Smooth muscle cell of the brain vasculature (primary cell): ENCODE measurements around the gene MIER2.

ENCODE experiments used
- DNase-seq: peaks from one replicate; pipeline ENCODE4 v3.0.0-alpha.2; 2012; ENCODE audit warnings: low read depth, low spot score

Gene MIER2

GRCh38 chr19:330503-330902 lies 14.1 kb downstream of the MIER2 start:
- DNase-seq, result no peak

DNA sequence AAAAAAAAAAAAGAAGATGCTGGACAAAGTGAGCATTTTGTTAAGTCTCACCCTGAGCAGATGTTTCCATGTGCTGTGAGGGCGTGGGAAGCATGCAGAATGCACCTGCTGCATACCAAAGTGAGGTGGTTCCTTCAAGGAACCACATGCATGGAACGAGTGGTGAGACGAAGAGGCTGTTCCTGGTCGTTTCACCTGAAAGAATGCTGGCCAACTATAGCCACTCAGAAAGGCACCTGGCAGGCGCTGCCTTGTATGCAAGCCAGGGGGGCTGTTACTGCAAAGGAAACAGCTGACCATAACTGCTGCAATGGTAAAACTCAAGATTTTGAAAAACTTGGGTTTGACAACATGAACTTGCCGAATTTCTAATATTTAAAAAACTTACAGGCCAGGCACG lies 14.7 kb downstream of the MIER2 start:
- no peak for DNase-seq

- no peak for DNase-seq
Observed at GRCh38 chr19:328025-328505, 16.5 kb downstream of the MIER2 start.

- DNase-seq, result no peak
Observed at GRCh38 chr19:327291-328024, 17.1 kb downstream of the MIER2 start.

DNA sequence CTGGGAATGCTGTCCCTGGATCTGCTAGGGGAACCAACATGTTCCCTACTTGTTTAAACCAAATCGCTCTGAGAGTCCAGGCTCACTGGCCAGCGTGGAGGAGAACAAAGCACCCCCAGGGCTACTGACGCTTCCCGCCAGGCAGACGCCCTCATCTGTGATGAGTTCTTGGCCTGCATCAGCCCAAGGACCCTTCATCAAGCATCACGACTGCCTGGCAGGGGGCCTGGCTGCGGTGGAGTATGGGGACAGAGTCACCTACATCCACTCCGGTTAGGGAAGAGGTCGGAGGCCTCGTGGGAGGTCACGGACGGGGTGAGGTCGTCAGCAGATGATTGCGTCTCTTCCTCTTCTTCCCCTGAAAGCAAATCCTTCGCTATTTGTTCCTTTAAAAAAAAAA lies 17.7 kb downstream of the MIER2 start:
- DNase-seq, result no peak

- DNase-seq, result no peak
Observed at GRCh38 chr19:325937-326565, 18.5 kb downstream of the MIER2 start.

DNA sequence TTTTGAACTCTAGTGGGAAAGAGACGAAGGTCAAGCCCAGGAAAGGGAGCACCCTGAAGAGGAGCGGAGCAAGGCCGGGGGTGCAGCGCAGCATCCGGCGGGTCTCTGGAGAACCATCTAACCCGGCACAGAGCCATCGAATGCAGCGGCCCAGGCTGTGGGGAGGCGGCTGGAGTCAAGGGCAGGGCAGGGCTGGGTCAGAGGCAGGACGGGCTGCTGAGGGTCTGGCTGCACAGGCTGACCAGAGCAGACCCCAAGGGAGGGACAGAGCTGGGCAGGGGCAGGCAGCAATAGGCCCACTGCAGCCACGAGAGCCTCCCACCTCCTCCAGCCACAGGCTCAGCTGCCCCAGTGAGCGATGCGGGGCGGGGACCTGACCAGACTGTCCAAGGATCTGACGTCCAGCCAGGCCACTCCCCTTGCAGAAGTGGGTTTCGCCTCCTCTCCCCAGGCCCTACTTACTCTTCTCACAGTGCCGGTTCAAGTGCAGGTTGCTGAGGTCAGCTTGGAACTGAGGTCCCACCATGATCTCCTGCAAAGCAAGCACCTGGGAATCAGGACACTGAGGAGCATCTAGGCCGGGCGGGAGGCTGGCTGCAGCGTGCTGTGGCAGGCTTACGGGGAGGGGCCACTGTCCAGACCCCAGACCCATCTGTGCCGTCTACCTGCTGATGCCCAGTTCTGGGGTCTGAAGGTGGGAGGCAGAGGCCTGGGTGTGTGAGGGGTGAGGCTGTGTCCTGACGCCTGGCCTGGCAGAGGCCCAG lies 19.2 kb downstream of the MIER2 start:
- no peak for DNase-seq

DNA sequence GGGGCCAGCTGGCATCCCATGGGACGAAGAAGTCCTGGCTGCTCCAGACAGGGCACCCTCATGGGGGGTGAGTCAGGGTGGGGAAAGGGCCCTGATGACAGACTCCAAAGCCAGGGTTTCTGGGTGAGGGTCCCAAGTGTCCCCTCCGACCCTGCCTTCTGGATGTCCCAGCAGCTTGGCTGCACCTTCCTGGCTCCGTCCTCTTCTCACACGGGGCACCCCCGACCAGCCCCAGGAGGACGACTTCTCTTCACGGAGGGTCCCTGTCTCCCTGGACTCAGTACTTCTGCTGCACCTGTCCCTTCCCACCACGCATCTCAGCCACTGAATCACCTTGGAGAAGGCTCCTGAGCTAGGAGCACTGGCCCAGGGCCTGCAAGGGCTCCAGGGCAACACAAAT lies 19.9 kb downstream of the MIER2 start:
- no peak for DNase-seq

DNA sequence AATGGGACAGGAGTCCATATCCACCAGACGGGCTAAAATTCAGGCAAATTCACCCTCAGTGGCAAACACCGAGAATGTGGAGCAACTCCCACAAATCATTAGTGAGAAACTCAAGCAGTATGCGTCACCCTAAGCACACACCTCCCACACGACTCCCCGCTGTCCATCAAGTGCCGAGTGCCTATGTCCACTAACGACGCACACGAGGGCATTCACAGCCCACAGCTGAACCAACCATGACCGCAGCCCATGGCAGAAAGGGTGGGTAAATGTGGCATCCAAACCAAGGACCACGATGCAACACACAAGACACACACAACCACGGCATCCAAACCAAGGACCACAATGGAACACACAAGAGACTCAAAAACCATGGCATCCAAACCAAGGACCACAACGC lies 22.0 kb downstream of the MIER2 start:
- no peak for DNase-seq

GRCh38 chr19:318509-318774 lies 26.2 kb downstream of the MIER2 start:
- DNase-seq, result no peak

GRCh38 chr19:317710-318508 lies 26.7 kb downstream of the MIER2 start:
- no peak for DNase-seq

GRCh38 chr19:315811-316210 lies 28.8 kb downstream of the MIER2 start:
- DNase-seq, result no peak

GRCh38 chr19:313988-314815 lies 30.4 kb downstream of the MIER2 start:
- DNase-seq, result no peak

GRCh38 chr19:313169-313987 lies 31.2 kb downstream of the MIER2 start:
- no peak for DNase-seq

DNA sequence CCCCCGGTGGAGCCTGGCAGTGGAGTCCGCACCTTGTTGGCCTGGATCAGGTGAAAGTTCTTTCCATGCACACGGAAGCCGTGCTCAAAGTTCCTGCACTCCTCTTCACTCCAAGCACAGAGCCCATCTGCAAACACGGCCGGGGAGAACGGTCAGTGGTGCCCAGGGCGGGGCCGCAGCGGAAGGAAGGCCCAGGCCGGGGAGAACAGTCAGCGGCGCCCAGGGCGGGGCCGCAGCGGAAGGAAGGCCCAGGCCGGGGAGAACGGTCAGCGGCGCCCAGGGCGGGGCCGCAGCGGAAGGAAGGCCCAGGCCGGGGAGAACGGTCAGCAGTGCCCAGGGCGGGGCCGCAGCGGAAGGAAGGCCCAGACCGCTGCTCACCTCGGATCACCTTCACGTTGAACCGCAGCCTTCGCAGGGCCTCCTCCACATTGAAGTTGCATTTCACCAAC lies 32.8 kb downstream of the MIER2 start:
- DNase-seq, result no peak

- DNase-seq, result no peak
Observed at GRCh38 chr19:310781-311496, 33.7 kb downstream of the MIER2 start.

DNA sequence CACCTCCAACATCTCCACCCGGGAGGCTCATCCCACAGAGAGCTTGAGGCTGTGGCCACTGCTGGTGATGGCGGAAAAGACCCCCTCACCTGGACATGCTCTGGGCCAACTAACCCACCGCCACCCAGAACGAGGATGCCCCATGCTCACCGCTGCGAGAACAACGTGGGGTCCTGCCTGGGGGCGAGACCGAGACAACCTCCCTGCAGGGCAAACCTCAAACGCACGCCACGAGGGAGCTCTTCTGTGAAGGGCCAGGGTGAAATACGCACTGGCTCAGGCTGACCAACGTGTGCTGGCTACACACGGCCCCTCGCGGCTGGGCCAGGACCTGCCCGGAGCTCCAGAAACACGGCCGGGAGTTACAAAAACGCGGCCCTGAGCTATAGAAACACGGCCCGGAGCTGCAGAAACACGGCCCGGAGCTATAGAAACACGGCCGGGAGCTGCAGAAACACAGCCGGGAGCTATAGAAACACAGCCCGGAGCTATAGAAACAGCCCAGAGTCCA lies 34.4 kb downstream of the MIER2 start:
- no peak for DNase-seq

DNA sequence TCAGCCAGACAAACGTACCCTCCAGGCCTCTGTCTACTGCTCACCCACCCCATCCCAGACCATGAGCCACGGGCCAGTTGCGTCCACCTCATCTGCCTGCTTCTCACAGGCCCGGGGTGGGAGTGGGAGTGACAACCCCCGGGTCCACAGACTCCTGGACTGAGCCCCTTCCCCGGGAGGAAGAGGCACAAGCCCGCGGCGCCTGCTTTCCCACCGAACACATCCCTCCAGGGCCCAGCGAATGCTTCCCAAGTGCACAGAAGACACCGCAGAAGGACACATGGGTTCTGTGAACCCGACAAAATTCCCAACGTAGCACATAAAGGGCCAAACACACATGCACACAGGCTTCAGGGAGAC lies 35.4 kb downstream of the MIER2 start:
- no peak for DNase-seq

DNA sequence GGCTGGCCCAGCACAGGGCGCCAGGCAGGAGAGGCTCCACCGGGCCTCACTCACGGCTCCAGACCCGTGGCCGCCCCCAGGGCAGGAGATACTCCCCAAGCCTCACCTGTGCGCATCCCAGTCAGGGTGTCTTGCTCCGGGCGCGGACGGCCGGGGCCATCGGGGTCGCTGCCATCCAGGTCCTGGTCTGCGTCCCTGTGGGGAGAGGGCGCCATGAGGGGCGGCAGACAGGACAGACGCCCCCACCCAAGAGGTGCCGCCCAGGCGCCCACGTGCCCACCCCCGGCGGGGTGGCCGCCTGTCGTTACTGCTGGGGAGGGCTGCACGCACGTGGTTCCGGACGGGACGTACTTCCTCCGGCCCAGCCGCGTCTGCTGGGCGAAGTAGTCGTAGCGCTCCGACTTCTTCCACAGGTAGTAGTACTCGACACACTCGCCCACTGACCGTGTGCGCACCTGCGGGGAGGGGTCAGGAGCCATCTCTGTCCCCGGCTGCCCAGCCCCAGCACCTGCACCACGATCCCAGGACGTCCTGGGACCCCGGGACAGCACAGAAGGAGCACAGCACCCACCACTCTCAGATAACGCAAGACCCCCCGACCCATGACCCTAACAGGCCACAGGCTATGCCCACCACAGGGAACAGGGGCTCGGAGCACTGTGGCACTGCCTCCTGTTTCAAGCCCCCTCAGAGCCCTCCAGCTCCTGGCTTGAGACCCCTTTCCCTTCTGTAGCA lies 36.0 kb downstream of the MIER2 start:
- no peak for DNase-seq
